H1 (cell line): Measurements from ENCODE around the gene PRPF4. TPM values are rescaled to one million over a fixed set of nuclear protein-coding genes. Genes with fewer than 3 reads are reported as not detected.

ENCODE experiments used
- CTCF ChIA-PET: fragments of 300-600 bp; sonication (Branson Sonifier 250); formaldehyde crosslinking; loops from one replicate; lab custom pipeline; 2021; ENCODE audit not compliant: partially characterized antibody; lab: Charles Lee
- POLR2A ChIA-PET: fragments of 300-600 bp; sonication (Branson Sonifier 250); formaldehyde crosslinking; loops from one replicate; lab custom pipeline; 2021; ENCODE audit warnings: inconsistent platforms; ENCODE audit not compliant: partially characterized antibody; lab: Charles Lee
- DNase-seq, 2 experiments: peaks; one replicate each; pipeline versions ENCODE4 v3.0.0 to v3.0.0-alpha.2; 2010 to 2022; ENCODE audit warnings: low spot score in 2 of 2, low read depth in 1 of 2, mixed read lengths in 1 of 2
- FAIRE-seq: peaks from 2 replicates; lab custom pipeline; 2011; peaks lifted over from hg19 to GRCh38; lab: Jason Lieb, UNC
- H2AFZ ChIP-seq: 2 replicates; pipeline ENCODE4 v1.8.1; 2012; ENCODE audit warnings: low read length, inconsistent platforms
- H2AK5ac ChIP-seq: 2 replicates; pipeline ENCODE4 v1.6.1; 2013; ENCODE audit warnings: low read depth, low read length
- H2BK120ac ChIP-seq: replicated peaks from 2 replicates; pipeline ENCODE3; 2013; ENCODE audit warnings: low read depth, low read length, inconsistent platforms
- H2BK12ac ChIP-seq: 2 replicates; pipeline ENCODE4 v1.6.1; 2013; ENCODE audit warnings: low read depth, low read length
- H2BK15ac ChIP-seq: 2 replicates; pipeline ENCODE4 v1.6.1; 2013; ENCODE audit warnings: low read length
- H2BK20ac ChIP-seq: 2 replicates; pipeline ENCODE4 v1.6.1; 2013; ENCODE audit warnings: low read length
- H2BK5ac ChIP-seq: 2 replicates; pipeline ENCODE4 v1.6.1; 2013; ENCODE audit warnings: low read depth, low read length
- H3K14ac ChIP-seq: 2 replicates; pipeline ENCODE4 v1.6.1; 2013; ENCODE audit warnings: inconsistent platforms; ENCODE audit not compliant: insufficient read length
- H3K18ac ChIP-seq: 2 replicates; pipeline ENCODE4 v1.6.1; 2013; ENCODE audit warnings: low read length; ENCODE audit errors: extremely low read depth
- H3K23ac ChIP-seq: 2 replicates; pipeline ENCODE4 v1.6.1; 2013; ENCODE audit warnings: inconsistent platforms; ENCODE audit not compliant: insufficient read length
- H3K23me2 ChIP-seq: 2 replicates; pipeline ENCODE4 v1.6.1; 2013; ENCODE audit warnings: low read depth, low read length
- H3K27ac ChIP-seq: 2 replicates; pipeline ENCODE4 v1.6.1; 2011; ENCODE audit warnings: low read depth, low read length, inconsistent platforms
- H3K27me3 ChIP-seq, 4 experiments: replicated peaks in 1 of 4; 1 replicate in 1 of 4; 2 replicates in 3 of 4; pipeline versions ENCODE4 v1.6.1 to v1.8.1; 2011 to 2013; ENCODE audit warnings: low read length in 3 of 4, mild to moderate bottlenecking in 3 of 4, inconsistent platforms in 2 of 4, mixed read lengths in 2 of 4, moderate library complexity in 1 of 4; ENCODE audit not compliant: control insufficient read depth in 3 of 4, insufficient read depth in 3 of 4; ENCODE audit errors: extremely low read depth in 1 of 4
- H3K36me3 ChIP-seq, 4 experiments: 2 replicates each; pipeline versions ENCODE4 v1.6.1 to v1.8.1; 2011 to 2013; ENCODE audit warnings: mild to moderate bottlenecking in 4 of 4, low read length in 3 of 4, moderate library complexity in 2 of 4, control low read depth in 1 of 4, inconsistent platforms in 1 of 4; ENCODE audit not compliant: insufficient read depth in 4 of 4, control insufficient read depth in 2 of 4
- H3K4ac ChIP-seq: replicated peaks from 2 replicates; pipeline ENCODE3; 2013; ENCODE audit warnings: low read length, low read depth, mixed read lengths, inconsistent platforms; ENCODE audit not compliant: insufficient read length
- H3K4me1 ChIP-seq, 4 experiments: replicated peaks in 1 of 4; 1 replicate in 1 of 4; 2 replicates in 3 of 4; pipeline versions ENCODE4 v1.6.1 to v1.8.1; 2011 to 2013; ENCODE audit warnings: low read length in 3 of 4, inconsistent platforms in 2 of 4, mixed read lengths in 1 of 4; ENCODE audit not compliant: insufficient read depth in 4 of 4, control insufficient read depth in 3 of 4
- H3K4me2 ChIP-seq, 2 experiments: 2 replicates each; pipeline versions ENCODE4 v1.6.1 to v1.8.1; 2011 to 2013; ENCODE audit warnings: low read depth in 2 of 2, low read length in 2 of 2, control low read depth in 1 of 2, inconsistent platforms in 1 of 2, mild to moderate bottlenecking in 1 of 2; ENCODE audit not compliant: insufficient read depth in 1 of 2
- H3K4me3 ChIP-seq, 4 experiments: fragments of 200-600, 300-600 bp in 1 of 4; sonication (generic), shearing (Covaris generic), sonication (Bioruptor Twin) in 1 of 4; 2 replicates each; pipeline versions ENCODE4 v1.5.1 to v1.8.1; 2011 to 2016; ENCODE audit warnings: low read length in 4 of 4, low read depth in 3 of 4, control low read depth in 2 of 4, inconsistent platforms in 2 of 4, mild to moderate bottlenecking in 2 of 4, mixed read lengths in 1 of 4, moderate library complexity in 1 of 4; ENCODE audit not compliant: insufficient read depth in 2 of 4; ENCODE audit errors: extremely low read depth in 1 of 4
- H3K56ac ChIP-seq: replicated peaks from 2 replicates; pipeline ENCODE3; 2013; ENCODE audit warnings: low read depth, mild to moderate bottlenecking, mixed read lengths, low read length, inconsistent platforms; ENCODE audit not compliant: insufficient read length
- H3K79me1 ChIP-seq: 2 replicates; pipeline ENCODE4 v1.6.1; 2013; ENCODE audit warnings: low read depth, low read length, control low read depth
- H3K79me2 ChIP-seq, 2 experiments: 2 replicates each; pipeline versions ENCODE4 v1.6.1 to v1.8.1; 2012 to 2013; ENCODE audit warnings: low read length in 2 of 2, mild to moderate bottlenecking in 2 of 2, inconsistent platforms in 1 of 2; ENCODE audit not compliant: insufficient read depth in 2 of 2, control insufficient read depth in 1 of 2
- H3K9ac ChIP-seq, 4 experiments: replicated peaks in 1 of 4; 1 replicate in 1 of 4; 2 replicates in 3 of 4; pipeline versions ENCODE4 v1.6.1 to v1.8.1; 2011 to 2013; ENCODE audit warnings: low read depth in 3 of 4, low read length in 3 of 4, control low read depth in 2 of 4, mild to moderate bottlenecking in 2 of 4, moderate library complexity in 2 of 4, inconsistent platforms in 1 of 4; ENCODE audit errors: extremely low read depth in 1 of 4
- H3K9me3 ChIP-seq, 2 experiments: 2 replicates each; pipeline versions ENCODE4 v1.6.1 to v1.8.1; 2012 to 2013; ENCODE audit warnings: mild to moderate bottlenecking in 2 of 2, moderate library complexity in 2 of 2, control low read depth in 1 of 2, inconsistent platforms in 1 of 2, low read depth in 1 of 2, low read length in 1 of 2, mixed read lengths in 1 of 2; ENCODE audit not compliant: insufficient read depth in 2 of 2
- H4K20me1 ChIP-seq, 2 experiments: replicated peaks in 1 of 2; 2 replicates each; pipeline versions ENCODE3 to v1.8.1; 2011 to 2013; ENCODE audit warnings: inconsistent platforms in 2 of 2, low read length in 2 of 2, mild to moderate bottlenecking in 1 of 2; ENCODE audit not compliant: insufficient read depth in 2 of 2, control insufficient read depth in 1 of 2
- H4K5ac ChIP-seq: 2 replicates; pipeline ENCODE4 v1.6.1; 2013; ENCODE audit warnings: low read length, low read depth, mixed read lengths, inconsistent platforms; ENCODE audit not compliant: insufficient read length
- H4K8ac ChIP-seq: 2 replicates; pipeline ENCODE4 v1.8.0; 2013; ENCODE audit warnings: mild to moderate bottlenecking, moderate library complexity, low read length, inconsistent platforms; ENCODE audit not compliant: insufficient read depth; ENCODE audit errors: extremely low read depth
- H4K91ac ChIP-seq: replicated peaks from 2 replicates; pipeline ENCODE3; 2013; ENCODE audit warnings: low read length, mixed read lengths, inconsistent platforms; ENCODE audit not compliant: insufficient read length
- WGBS, 2 experiments: shearing (Covaris generic) in 1 of 2; methylation state at CpG; one replicate each; pipeline versions ENCODE4 v1.1.6 to v1.1.7; 2013 to 2015; ENCODE audit warnings: low lambda C conversion rate in 2 of 2, mixed read lengths in 2 of 2, inconsistent platforms in 1 of 2, low coverage in 1 of 2, missing lambda C conversion rate in 1 of 2; ENCODE audit not compliant: insufficient replicate concordance in 2 of 2, insufficient coverage in 1 of 2, insufficient read length in 1 of 2; ENCODE audit errors: extremely low coverage in 1 of 2, missing lambda C conversion rate in 1 of 2; 5-methylcytosine and 5-hydroxymethylcytosine counted together
- polyA plus RNA-seq, 7 experiments: library from polyadenylated mRNA; depleted of rRNA in 3 of 7; stranded (reverse) in 5 of 7; unstranded in 2 of 7; fragments of >200 nt in 5 of 7; fragments of 200-250 nt in 2 of 7; gene quantifications; 1 replicate in 5 of 7; 2 replicates in 1 of 7; 4 replicates in 1 of 7; pipeline versions ENCODE4 v1.2.1 to v1.2.3, GENCODE V29; 2011 to 2013; ENCODE audit warnings: missing spikeins in 2 of 7, mixed read lengths in 2 of 7
- total RNA-seq: library from RNA; stranded (reverse); fragmentation: NEBNext Ultra II Directional; extraction: Animal tissue kit (Norgen Biotek cat#: 25700); gene quantifications from 2 replicates; pipeline ENCODE4 v1.2.1, GENCODE V29; 2021
- TF ChIP-seq, protein P1 (sequence below): IDR thresholded peaks from 2 replicates; pipeline ENCODE4 v1.6.1; 2011; ENCODE audit warnings: low read depth, mild to moderate bottlenecking, low read length; ENCODE audit not compliant: insufficient read depth

Gene PRPF4
- total and polyA plus RNA-seq, 2 of the 8 experiments (the other 6 are each of a cell fraction or from before 2014, with no cell fraction given) = 15.2 to 33.4 TPM

- H4K5ac ChIP-seq = no peak overlapping the region
- TF ChIP-seq, protein P1, sequence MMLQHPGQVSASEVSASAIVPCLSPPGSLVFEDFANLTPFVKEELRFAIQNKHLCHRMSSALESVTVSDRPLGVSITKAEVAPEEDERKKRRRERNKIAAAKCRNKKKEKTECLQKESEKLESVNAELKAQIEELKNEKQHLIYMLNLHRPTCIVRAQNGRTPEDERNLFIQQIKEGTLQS = no peak
These were observed 28.5 kb upstream of the PRPF4 start for GRCh38 chr9:113246928-113247327.

More at GRCh38 chr9:113246928-113247327, 28.5 kb upstream of the PRPF4 start:
- Histone ChIP-seq H2AFZ (no peak overlapping the region), H2AK5ac (no peak overlapping the region), H3K9ac (no peak overlapping the region), H3K4me1 (no peaks in the 10 kb centered on the region), H3K4me2 (no peak overlapping the region), H4K20me1 (peaks cover 0 to 1% of the 10 kb centered on the region in 2 experiments), H3K18ac (no peak overlapping the region), H3K79me2 (no peaks in the 10 kb centered on the region), H3K27ac (no peak overlapping the region), H3K36me3 (no peaks in the 10 kb centered on the region; a peak in 1 of 8 replicates), H2BK12ac (no peak overlapping the region), H3K23me2 (no peaks in the 10 kb centered on the region), H3K23ac (no peak overlapping the region), H4K8ac (no peak overlapping the region), H4K91ac (no peak overlapping the region), H2BK15ac (no peak overlapping the region), H3K4me3 (no peak overlapping the region), H2BK120ac (no peak overlapping the region), H3K4ac (no peak overlapping the region), H3K14ac (no peak overlapping the region), H2BK20ac (no peak overlapping the region), H3K9me3 (no peaks in the 10 kb centered on the region), H2BK5ac (no peak overlapping the region), H3K79me1 (no peaks in the 10 kb centered on the region; the same call in 1 of the 2 replicates), H3K27me3 (no peaks in the 10 kb centered on the region), H3K56ac (no peak overlapping the region)
- DNase-seq = no peak
- 88% methylated on average over 6 of the region's 6 CpGs; no CpG with 5 or more reads in 1 of the 2 experiments for WGBS, 2 experiments
- no peak for FAIRE-seq
- ChIA-PET CTCF (interaction anchor here (0.9 kb wide), 1 partner anchor 17 kb away, joined by 3 read pairs; no protein-coding TSS in a partner anchor), POLR2A (no interaction called here)
